HG03175 (cell line): ENCODE data around the gene LDLRAD4.
"Not testable (repeated sequence)": the region's sequence is repeated elsewhere in the genome, so short reads cannot be mapped to it uniquely, and the experiment has no call there.

Experiments
- ATAC-seq: cut with Tn5 transposase; IDR thresholded peaks from one replicate; pipeline ENCODE4 v1.9.1; 2021; ENCODE audit warnings: mild to moderate bottlenecking, moderate library complexity; ENCODE audit not compliant: unreplicated experiment

Gene LDLRAD4

GRCh38 chr18:13605901-13606300 lies 387.3 kb downstream of the LDLRAD4 start:
- ATAC-seq: no peak

GRCh38 chr18:13606604-13607254 lies 388.2 kb downstream of the LDLRAD4 start:
- no peak for ATAC-seq

GRCh38 chr18:13608024-13608562 lies 389.5 kb downstream of the LDLRAD4 start:
- not testable (repeated sequence) for ATAC-seq

- no peak for ATAC-seq
Observed at GRCh38 chr18:13608791-13609532, 390.4 kb downstream of the LDLRAD4 start.

- ATAC-seq: no peak
Observed at GRCh38 chr18:13610555-13611141, 392.1 kb downstream of the LDLRAD4 start.

- no peak for ATAC-seq
Observed at GRCh38 chr18:13611142-13611600, 392.6 kb downstream of the LDLRAD4 start.

GRCh38 chr18:13611601-13612195 lies 393.1 kb downstream of the LDLRAD4 start:
- no peak for ATAC-seq

GRCh38 chr18:13612196-13612997 lies 393.8 kb downstream of the LDLRAD4 start:
- ATAC-seq: peak; percentile 56

- no peak for ATAC-seq
Observed at GRCh38 chr18:13613099-13613498, 394.5 kb downstream of the LDLRAD4 start.

GRCh38 chr18:13613591-13614501 lies 395.3 kb downstream of the LDLRAD4 start:
- ATAC-seq: peak; percentile 23

- no peak for ATAC-seq
Observed at GRCh38 chr18:13614641-13615288, 396.2 kb downstream of the LDLRAD4 start.

GRCh38 chr18:13615432-13615861 lies 396.9 kb downstream of the LDLRAD4 start:
- ATAC-seq: no peak

- ATAC-seq: no peak
Observed at GRCh38 chr18:13616041-13616440, 397.5 kb downstream of the LDLRAD4 start.

- no peak for ATAC-seq
Observed at GRCh38 chr18:13616525-13617035, 398.0 kb downstream of the LDLRAD4 start.

- ATAC-seq: no peak
Observed at GRCh38 chr18:13617826-13618515, 399.4 kb downstream of the LDLRAD4 start.

- ATAC-seq: no peak
Observed at GRCh38 chr18:13618760-13619438, 400.3 kb downstream of the LDLRAD4 start.

GRCh38 chr18:13619505-13620205 lies 401.1 kb downstream of the LDLRAD4 start:
- ATAC-seq: no peak
